ENCODE results near the gene MYOF.

DNA sequence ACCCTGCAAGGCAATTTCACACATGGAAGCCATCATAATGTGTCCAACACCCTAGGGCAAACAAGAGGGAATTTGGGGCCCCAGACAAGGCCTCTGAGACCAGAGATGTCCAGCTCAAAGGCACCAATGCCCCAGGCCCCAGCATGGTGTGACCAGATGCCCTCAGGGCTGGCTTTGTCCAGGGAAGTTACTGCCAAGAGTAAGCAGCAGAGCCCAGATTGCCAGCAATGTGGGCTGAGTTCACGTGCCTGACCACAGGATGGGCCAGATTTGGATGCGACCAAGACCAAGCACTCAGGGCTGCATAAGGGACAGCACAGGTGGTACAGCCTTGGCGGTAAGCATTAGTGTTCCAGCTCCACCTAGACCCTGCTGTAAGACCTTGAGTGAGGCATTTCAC is 12.7 kb downstream of the MYOF start:
- no peak for TF ChIP-seq POLR2A (IDR thresholded peaks at IDR 0.05)
- TF ChIP-seq, protein P1, sequence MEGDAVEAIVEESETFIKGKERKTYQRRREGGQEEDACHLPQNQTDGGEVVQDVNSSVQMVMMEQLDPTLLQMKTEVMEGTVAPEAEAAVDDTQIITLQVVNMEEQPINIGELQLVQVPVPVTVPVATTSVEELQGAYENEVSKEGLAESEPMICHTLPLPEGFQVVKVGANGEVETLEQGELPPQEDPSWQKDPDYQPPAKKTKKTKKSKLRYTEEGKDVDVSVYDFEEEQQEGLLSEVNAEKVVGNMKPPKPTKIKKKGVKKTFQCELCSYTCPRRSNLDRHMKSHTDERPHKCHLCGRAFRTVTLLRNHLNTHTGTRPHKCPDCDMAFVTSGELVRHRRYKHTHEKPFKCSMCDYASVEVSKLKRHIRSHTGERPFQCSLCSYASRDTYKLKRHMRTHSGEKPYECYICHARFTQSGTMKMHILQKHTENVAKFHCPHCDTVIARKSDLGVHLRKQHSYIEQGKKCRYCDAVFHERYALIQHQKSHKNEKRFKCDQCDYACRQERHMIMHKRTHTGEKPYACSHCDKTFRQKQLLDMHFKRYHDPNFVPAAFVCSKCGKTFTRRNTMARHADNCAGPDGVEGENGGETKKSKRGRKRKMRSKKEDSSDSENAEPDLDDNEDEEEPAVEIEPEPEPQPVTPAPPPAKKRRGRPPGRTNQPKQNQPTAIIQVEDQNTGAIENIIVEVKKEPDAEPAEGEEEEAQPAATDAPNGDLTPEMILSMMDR (IDR thresholded peaks at IDR 0.05): no peak
